Left kidney (tissue), 2 donors: Measurements from ENCODE around the gene LGR4. TPM values are rescaled to one million over a fixed set of nuclear protein-coding genes. Genes with fewer than 3 reads are reported as not detected.
"Not testable (repeated sequence)": the region's sequence is repeated elsewhere in the genome, so short reads cannot be mapped to it uniquely, and the experiment has no call there.

Source experiments
- DNase-seq: peaks from one replicate; pipeline ENCODE4 v3.0.0-alpha.2; 2013
- polyA plus RNA-seq: library from polyadenylated mRNA; unstranded; fragments of 120-200 nt; gene quantifications from one replicate; pipeline ENCODE4 v1.2.1, GENCODE V29; 2013; ENCODE audit not compliant: insufficient read length

LGR4 gene
- polyA plus RNA-seq, 1 donor = 152 TPM

DNA sequence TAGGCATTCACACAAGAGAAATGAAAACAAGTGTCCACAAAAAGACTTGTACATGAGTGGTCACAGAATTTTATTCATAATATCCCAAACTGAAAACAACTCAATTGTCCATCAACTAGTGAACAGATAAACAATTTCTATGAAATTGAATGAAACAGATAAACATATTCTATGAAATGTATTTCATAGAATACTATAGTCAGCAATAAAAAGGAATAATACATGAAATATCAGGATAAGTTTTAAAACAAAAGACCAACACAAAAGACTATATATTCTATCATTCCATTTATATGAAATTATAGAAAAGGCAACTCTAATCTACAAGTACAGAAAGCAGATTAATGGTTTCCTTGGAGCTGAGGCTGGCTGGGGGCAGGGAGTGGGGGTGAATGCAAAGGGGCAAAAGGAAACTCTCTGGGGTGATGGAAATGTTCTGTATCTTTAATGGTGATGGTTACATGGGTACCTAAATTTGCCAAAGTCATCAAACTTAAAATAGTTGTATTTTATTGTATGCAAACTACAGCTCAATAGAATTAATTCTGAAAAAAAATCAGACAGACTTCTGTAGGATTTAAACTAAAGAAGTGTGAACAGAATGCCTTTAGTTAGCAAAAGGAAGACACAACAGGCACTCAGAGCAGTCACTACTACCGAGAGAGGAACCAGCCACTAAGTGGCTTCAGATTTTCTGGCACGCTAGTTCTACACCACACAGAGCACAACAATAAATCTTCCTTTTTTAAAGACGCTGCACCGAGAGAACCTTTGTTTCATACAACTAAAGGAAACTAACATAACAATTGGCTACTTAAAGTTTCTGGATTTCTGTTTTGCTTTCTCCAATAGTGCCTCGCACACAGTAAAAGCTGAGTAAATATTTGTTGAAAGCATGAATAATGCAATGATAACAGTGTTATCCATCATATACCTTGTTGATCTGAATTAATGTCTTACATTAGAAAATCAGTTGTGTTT is 124.9 kb downstream of the LGR4 start:
- no peak for DNase-seq

DNA sequence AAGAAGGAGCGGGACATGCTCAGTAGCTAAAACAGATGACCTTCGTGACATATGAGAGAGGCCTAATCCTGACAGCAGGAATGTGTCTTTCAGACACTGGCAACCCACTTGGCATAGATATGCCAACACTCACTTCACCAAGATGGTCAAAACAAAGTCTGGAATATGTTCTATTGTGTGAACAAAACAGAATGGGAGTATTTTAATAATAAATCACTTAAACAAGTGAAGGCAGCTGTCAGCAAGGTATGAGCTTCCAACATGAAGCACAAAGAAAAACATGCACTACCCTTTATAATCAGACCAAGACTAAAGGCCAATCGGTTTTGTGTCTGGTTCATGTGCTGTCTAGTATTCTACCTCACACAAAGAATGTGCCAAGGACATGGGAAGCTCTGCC is 132.6 kb downstream of the LGR4 start:
- DNase-seq = no peak

DNA sequence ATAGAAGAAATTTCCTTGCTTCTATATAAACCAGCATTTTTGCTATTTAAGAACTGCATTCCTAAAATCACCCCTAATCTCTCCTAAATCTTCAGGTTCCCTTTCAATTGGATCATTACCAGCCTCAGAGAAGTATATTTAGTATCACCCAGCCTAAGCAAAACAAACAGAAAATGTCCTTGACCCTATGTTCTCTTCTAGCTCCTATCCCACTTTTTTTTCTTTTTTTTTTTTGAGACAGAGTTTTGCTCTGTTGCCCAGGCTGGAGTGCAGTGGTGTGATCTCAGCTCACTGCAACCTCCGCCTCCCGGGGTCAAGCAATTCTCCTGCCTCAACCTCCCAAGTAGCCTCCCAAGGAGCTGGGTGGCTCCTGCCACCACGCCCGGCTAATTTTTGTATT is 137.8 kb downstream of the LGR4 start:
- DNase-seq = not testable (repeated sequence)

DNA sequence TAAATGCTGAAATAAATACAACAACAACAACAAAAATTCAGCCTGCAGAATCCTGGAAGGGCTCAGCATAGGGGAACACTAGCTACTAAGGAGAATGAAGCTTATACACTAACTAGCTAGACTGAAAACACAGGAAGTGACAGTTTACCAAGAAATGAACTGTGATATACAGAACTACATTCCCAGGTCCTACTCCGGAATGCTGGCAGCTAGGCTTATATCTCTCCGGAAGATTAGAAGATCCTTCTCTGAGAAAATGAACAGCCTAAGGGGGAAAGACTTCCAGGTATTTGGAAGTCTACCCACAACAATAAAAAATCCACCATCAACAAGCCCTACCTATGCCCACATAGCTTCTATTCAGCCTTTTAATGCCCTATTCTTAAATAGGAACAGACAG is 140.6 kb downstream of the LGR4 start:
- no peak for DNase-seq

DNA sequence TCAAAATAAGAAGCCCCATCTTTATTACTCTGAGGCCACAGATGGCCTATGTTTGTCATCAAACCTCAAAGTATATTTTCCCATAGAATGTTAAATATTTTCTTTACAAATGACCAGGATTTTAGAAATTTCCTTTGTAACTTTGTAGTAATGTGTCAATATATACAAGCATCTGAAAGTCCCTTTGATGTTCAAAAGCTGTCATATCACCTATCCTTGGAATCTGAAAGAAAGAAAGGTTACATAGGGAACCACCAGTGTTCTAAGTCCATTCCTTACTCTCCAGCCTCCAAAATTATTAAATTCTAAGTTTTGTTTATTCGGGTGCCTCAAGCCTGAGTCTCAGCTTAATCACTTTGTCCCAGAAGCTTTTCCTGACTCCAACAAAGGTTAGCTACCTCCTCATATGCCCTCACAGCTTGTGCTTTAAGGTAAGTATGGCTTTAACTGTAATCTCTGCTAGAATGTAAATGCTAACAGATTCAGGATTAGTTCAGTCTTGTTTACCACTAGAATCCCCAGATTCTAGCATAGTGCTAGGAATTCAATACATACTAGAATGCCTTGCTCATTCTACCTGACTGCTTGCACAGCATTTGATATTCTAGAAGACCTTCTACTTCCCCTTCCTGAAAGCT is 141.8 kb downstream of the LGR4 start:
- DNase-seq = no peak

DNA sequence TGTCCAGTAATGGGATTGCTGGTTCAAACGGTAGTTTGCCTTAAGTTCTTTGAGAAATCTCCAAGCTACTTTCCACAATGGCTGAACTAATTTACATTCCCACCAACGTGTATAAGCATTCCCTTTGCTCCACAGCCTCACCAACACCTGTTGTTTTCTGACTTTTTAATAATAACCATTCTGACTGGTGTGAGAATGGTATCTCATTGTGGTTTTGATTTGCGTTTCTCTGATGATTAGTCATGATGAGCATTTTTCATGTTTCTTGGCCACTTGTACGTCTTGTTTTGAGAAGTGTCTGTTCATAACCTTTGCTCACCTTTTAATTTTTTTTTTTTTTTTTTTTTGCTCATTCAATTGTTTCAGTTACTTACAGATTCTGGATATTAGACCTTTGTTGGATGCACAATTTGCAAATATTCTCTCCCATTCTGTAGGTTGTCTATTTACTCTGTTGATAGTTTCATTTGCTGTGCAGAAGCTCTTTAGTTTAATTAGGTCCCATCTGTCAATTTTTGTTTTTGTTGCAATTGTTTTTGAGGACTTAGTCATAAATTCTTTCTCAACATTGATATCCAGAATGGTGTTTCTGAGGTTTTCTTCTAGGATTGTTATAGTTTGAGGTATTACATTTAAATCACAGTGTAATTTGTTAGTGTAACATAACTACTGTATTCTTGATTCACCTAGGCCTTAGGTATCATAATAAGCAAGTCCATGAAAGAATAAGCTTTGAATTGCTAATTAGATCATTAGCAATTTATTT is 142.5 kb downstream of the LGR4 start:
- no peak for DNase-seq

DNA sequence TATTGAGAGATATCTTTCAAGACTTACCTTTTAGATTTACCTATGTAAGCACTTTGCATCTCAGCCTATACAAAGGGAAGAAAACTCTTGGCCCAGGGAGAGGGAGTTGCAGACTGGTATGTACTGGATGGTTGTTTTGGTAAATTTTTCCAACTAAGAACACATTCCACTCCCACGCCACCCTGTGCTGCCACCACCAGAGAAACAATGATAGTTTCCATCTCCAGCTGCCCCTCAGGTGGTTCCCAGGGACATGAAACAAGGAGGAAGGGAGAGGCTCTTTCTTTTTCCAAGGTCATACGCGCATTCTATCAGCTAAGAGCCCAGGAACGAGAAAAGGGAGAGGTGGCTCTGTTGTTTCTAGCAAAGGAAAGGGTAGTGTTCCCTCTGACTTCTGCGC is 144.0 kb downstream of the LGR4 start:
- DNase-seq = no peak

DNA sequence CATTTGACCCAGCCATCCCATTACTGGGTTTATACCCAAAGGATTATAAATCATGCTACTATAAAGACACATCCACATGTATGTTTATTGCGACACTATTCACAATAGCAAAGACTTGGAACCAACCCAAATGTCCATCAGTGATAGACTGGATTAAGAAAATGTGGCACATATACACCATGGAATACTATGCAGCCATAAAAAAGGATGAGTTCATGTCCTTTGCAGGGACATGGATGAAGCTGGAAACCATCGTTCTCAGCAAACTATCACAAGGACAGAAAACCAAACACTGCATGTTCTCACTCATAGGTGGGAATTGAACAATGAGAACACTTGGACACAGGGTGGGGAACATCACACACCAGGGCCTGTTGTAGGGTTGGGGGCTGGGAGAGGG is 145.5 kb downstream of the LGR4 start:
- not testable (repeated sequence) for DNase-seq

DNA sequence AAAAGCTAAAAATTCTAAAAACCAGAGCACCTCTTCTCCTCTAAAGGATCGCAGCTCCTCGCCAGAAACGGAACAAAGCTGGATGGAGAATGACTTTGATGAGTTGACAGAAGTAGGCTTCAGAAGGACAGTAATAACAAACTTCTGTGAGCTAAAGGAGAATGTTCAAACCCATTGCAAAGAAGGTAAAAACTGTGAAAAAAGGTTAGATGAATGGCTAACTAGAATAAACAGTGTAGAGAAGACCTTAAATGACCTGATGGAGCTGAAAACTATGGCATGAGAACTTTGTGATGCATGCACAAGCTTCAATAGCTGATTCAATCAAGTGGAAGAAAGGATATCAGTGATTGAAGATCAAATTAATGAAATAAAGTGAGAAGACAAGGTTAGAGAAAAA is 150.4 kb downstream of the LGR4 start:
- DNase-seq = not testable (repeated sequence)

DNA sequence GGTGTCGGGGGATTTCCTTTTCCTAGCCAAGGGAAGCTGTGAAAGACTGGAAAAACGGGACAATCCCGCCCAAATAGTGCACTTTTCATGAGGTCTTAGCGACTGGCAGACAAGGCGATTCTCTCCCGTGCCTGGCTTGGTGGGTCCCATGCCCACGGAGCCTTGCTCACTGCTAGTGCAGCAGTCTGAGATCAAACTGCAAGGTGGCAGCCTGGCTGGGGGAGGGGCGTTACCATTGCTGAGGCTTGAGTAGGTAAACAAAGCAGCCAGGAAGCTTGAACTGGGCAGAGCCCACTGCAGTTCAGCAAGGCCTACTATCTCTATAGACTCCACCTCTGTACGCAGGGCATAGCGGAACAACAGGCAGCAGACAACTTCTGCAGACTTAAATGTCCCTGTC is 151.2 kb downstream of the LGR4 start:
- DNase-seq = not testable (repeated sequence)

DNA sequence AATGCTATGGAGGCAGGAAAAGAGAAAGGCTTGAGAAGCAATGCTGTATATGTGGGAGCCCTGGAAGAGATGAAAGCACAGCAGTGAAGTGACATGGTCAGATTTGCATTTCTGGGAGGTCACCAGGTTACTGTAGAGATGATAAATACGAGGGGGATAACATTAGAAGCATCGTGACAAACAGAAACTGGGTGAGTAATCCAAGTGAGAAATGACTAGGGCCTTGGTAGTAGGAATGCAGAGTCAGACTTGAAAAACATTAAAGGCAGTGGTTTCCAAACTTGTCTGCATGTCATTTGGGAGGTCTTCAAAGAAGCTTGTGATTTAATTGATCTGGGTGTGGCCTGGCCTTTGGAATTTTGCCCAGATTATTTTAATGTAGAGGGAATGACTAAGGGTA is 153.5 kb downstream of the LGR4 start:
- no peak for DNase-seq

DNA sequence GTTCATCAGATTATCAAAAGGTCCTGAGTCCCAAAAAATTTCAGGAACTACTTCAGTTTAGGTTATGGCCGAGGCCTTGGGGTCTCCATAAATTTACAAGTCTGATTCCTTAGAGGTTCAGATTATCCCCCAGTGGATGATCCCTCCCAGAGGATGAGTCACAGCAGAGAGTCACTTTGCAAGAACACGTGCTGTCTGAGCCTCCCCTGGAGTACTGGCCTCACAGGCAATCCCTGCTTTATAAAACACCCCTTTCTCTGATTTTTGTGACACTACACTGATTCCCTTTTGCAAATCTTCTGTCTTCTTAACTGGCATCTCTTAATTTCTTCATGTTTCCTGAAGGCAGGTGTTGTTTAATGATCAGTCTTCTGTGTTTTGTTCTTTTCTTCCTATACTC is 154.8 kb downstream of the LGR4 start:
- no peak for DNase-seq

Other genes with a start within 250 kb of the LGR4 start
- 29.8 TPM for gene CCDC34, start 109.6 kb downstream of the LGR4 start, polyA plus RNA-seq
- 30.5 TPM for gene LIN7C, start 34.0 kb upstream of the LGR4 start, polyA plus RNA-seq
- 1.5 TPM for gene BDNF, start 227.7 kb upstream of the LGR4 start, polyA plus RNA-seq